ENCODE results near the gene FAM107A. TPM values are rescaled to one million over a fixed set of nuclear protein-coding genes. Genes with fewer than 3 reads are reported as not detected.

Gene FAM107A
- total and polyA plus RNA-seq, 7 donors = 10.8 to 24.0 (median 18.4) TPM

- intact Hi-C loops (cut with DNase I) = no loop called here
- no peak overlapping the region for H3K27ac ChIP-seq
- 84 to 85% (median 84%) methylated on average over 6 of the region's 6 CpGs for WGBS, 3 donors
These were observed 20.6 kb upstream of the FAM107A start for GRCh38 chr3:58597770-58598310.

GRCh38 chr3:58596834-58597518, 19.8 kb upstream of the FAM107A start:
- WGBS, 3 donors = 47 to 57% (median 50%) methylated on average over 4 of the region's 4 CpGs
- H3K4me1 ChIP-seq = no peaks in the 10 kb centered on the region
- no peaks in the 10 kb centered on the region for H3K36me3 ChIP-seq (ENCODE audit: insufficient read depth in 1 of 2, low read depth in 1 of 2)
- H3K27me3 ChIP-seq (ENCODE audit: insufficient read depth in 3 of 3, low read length in 2 of 3) = no peaks in the 10 kb centered on the region
- no peak for TF ChIP-seq CTCF (IDR thresholded peaks at IDR 0.05)
- ATAC-seq = no peak
- H3K9me3 ChIP-seq = no peaks in the 10 kb centered on the region
- no peak for DNase-seq
- no peak overlapping the region for H3K4me3 ChIP-seq
- no peak overlapping the region for H3K27ac ChIP-seq
- intact Hi-C loops (cut with DNase I) = no loop called here

More at GRCh38 chr3:58597770-58598310, 20.6 kb upstream of the FAM107A start:
- DNase-seq (no peak), ATAC-seq (no peak)
- H3K4me1 ChIP-seq = no peaks in the 10 kb centered on the region
- H3K36me3 ChIP-seq (ENCODE audit: insufficient read depth in 1 of 2, low read depth in 1 of 2) = no peaks in the 10 kb centered on the region
- H3K27me3 ChIP-seq (ENCODE audit: insufficient read depth in 3 of 3, low read length in 2 of 3) = no peaks in the 10 kb centered on the region
- H3K9me3 ChIP-seq = no peaks in the 10 kb centered on the region
- H3K4me3 ChIP-seq = no peak overlapping the region
- TF ChIP-seq CTCF (IDR thresholded peaks at IDR 0.05) = no peak

GRCh38 chr3:58594117-58594516, 16.9 kb upstream of the FAM107A start:
- Histone ChIP-seq H3K9me3 (no peaks in the 10 kb centered on the region), H3K27me3 (ENCODE audit: insufficient read depth in 3 of 3, low read length in 2 of 3) (no peaks in the 10 kb centered on the region), H3K36me3 (ENCODE audit: insufficient read depth in 1 of 2, low read depth in 1 of 2) (no peaks in the 10 kb centered on the region), H3K4me1 (no peaks in the 10 kb centered on the region), H3K4me3 (no peak overlapping the region), H3K27ac (no peak overlapping the region)
- no peak for TF ChIP-seq CTCF (IDR thresholded peaks at IDR 0.05)
- DNase-seq = no peak
- intact Hi-C loops (cut with DNase I) = no loop called here
- ATAC-seq = no peak
- 80 to 82% (median 80%) methylated on average over 5 of the region's 5 CpGs for WGBS, 3 donors

- H3K36me3 ChIP-seq (ENCODE audit: insufficient read depth in 1 of 2, low read depth in 1 of 2) = no peaks in the 10 kb centered on the region
- no peaks in the 10 kb centered on the region for H3K4me1 ChIP-seq
- H3K27me3 ChIP-seq (ENCODE audit: insufficient read depth in 3 of 3, low read length in 2 of 3) = peaks cover 0 to 3% (median 2%) of the 10 kb centered on the region in 3 donors
- intact Hi-C loops (cut with DNase I) = no loop called here
- no peak for DNase-seq
- 61 to 68% (median 62%) methylated on average over 6 of the region's 6 CpGs for WGBS, 3 donors
- no peak overlapping the region for H3K4me3 ChIP-seq
- TF ChIP-seq CTCF (IDR thresholded peaks at IDR 0.05) = no peak
- H3K27ac ChIP-seq = no peak overlapping the region
- no peaks in the 10 kb centered on the region for H3K9me3 ChIP-seq
- no peak for ATAC-seq
These were observed 14.6 kb upstream of the FAM107A start for GRCh38 chr3:58591517-58592510.
